GM21717 (cell line): ENCODE results near the gene TMEM200A.
"Not testable (repeated sequence)": the region's sequence is repeated elsewhere in the genome, so short reads cannot be mapped to it uniquely, and the experiment has no call there.

Experiments
- ATAC-seq: cut with Tn5 transposase; IDR thresholded peaks from one replicate; pipeline ENCODE4 v1.9.1; 2021; ENCODE audit warnings: mild to moderate bottlenecking, moderate library complexity; ENCODE audit not compliant: unreplicated experiment

Gene TMEM200A

DNA sequence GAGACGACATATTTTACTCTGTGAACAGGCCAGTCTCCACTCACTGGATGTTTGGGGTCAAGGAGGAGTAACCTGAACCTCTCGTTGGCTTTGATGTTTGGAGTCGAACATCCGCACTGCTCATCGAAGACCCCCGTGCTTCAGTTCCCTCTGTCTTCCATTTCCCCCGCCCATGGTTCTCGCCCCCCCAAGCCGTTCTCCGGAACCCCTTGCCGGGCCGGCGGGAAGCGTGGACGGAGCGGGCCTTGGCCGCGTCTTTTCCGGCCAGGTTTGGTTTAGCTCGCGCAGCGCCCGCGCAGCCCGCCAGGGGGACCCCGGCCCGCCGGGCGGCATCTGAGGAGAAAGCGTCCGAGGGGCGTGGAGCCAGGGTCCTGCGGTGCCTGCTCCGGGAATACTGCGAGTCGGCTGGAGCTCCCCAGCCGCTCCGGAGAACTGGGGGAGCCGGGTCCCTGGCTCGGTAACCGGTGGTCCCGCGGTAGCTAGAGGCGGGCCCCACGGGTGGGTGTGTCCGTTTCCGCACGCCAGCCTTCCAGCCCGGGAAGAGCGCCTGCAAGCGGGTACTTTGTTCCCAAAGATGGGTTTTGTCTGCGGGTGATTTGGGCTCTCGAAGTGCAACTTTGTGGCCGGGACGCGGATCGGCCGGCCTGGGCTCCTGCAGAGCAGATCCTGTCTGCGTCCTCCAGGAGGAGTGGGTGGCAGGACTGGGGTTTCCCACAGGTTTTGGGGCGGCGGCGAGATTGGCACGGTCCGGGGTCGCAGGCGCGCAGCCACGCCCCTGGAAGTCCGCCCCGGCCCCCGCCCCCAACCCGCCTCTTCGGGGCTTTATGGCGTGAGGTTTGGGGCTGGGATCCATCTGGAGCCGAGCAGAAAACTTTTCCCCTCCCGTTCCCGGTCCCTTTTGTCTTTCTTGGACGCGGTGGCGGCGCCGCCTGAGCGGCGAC is at the start of gene TMEM200A:
TMEM200A (plus strand) TSS at position 852 of the 941 bp plus-strand sequence. CDS start 74,406 bp downstream, outside the sequence.
- ATAC-seq: no peak

DNA sequence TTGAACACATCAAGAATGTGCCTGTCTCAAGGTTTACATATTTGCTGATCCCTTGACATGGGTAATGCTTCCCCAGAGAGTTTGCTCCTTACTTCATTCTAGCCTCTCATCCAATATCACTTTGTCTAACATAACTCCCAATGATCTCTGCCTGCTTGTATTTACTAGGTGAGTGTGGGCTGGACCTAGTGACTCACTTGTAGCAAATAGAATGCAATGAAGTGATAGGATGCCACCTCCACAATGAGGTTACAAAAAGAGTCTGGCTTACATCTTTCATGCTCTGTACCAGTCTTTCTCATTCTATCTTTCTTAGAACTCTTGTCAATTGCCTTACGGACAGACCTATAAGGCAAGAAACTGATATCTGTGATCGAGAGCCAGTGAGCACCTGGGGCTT is 44.9 kb upstream of the TMEM200A start:
- no peak for ATAC-seq

GRCh38 chr6:130322673-130323268 is 43.0 kb upstream of the TMEM200A start:
- no peak for ATAC-seq

DNA sequence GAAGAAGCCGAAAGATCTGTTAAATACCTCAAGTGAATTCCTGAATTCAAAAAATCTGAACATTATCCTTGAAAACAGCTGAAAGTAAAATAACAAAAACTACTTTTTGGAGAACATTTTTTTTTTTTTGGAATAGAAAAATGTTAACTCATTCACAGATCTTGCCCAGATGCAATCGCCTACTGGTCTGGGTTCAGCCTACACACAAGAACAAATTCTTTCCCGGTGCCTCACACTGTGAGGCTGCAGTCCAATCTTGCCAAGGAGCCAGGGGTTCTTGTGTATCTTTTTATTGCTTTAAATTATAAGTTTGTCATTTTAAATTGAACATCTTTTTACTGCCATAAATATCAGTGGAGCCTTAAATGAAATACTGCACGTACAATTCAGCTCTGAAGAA is 41.2 kb upstream of the TMEM200A start:
- no peak for ATAC-seq

GRCh38 chr6:130326496-130326895 is 39.3 kb upstream of the TMEM200A start:
- no peak for ATAC-seq

- ATAC-seq: no peak
These were observed 28.3 kb upstream of the TMEM200A start for GRCh38 chr6:130337534-130337933.

DNA sequence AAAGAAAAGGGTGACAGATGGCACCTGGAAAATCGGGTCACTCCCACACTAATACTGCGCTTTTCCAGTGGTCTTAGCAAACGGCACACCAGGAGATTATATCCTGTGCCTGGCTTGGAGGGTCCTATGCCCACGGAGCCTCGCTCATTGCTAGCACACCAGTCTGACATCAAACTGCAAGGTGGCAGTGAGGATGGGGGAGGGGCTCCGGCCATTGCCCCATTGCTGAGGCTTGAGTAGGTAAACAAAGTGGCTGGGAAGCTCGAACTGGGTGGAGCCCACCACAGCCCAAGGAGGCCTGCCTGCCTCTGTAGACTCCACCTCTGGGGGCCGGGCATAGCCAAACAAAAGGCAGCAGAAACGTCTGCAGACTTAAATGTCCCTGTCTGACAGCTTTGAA is 19.5 kb upstream of the TMEM200A start:
- not testable (repeated sequence) for ATAC-seq

GRCh38 chr6:130354322-130354721 is 11.5 kb upstream of the TMEM200A start:
- no peak for ATAC-seq

DNA sequence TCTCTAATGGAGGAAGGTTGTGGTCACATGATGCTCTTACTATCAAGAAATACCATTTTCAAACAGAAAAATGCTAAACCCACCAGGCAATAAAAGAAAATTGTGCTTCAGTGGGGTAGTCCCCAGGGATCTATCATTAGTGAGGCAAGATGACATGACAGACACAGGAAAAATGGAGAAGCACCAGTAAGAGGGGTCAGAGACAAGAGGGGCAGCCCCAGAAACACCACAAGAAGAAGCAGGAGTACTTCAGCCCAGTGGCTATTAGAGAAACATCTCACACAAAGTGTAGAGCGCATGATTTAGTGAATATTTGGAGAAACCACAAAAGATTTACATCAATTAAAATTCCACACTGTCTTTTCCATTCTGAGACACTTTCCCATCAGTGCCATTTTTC is 10.2 kb upstream of the TMEM200A start:
- ATAC-seq: no peak

DNA sequence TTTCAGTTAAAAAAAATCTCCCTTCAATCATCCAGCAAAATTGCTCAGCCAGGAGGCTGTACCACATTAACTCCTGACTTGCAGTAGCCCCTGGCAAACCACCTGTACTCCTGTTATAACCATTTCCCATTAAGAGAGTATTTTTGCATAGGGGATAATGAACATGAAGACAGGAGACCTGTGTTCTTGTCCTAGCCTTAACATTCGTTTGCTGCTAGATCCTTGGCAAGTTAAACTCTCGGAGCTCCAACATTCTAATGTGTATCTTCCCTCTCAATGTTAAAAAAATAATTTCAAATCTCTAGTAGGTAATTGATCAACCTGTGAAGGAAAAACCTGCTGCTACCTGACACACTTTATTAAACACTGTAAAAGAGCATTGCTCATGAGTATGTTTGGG is 8.4 kb upstream of the TMEM200A start:
- no peak for ATAC-seq

GRCh38 chr6:130359736-130360135 is 6.1 kb upstream of the TMEM200A start:
- ATAC-seq: no peak

GRCh38 chr6:130362128-130362527 is 3.7 kb upstream of the TMEM200A start:
- ATAC-seq: no peak

DNA sequence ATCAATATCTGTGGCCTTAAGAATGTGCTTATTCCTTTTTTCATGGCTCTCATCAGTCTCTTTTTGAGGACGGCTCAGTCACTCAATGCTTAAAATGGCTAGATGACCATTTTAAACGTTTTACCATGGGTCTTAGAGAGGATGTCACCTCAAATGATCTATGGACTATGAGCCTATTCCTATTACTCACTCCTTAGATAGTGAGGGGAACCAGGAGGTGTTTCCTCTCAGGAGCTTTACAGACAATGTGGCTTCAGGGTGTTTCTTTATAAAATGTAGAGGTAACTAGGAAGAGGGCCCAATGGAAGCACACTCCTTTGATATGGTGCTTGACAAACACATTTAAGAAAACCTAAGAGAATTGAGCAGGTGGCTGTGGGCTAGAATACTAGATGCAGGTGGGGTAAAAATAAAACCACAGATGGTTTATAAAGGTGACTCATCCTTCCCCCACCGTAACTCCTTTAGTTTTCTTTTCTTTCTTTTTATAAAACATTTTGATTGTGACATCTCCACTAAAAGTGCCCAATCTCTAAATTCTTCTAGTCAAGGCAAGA is 1.5 kb upstream of the TMEM200A start:
- no peak for ATAC-seq

- no peak for ATAC-seq
These were observed 539 bp downstream of the TMEM200A start for GRCh38 chr6:130366107-130367005.

GRCh38 chr6:130367767-130368166 is 1.9 kb downstream of the TMEM200A start:
- no peak for ATAC-seq

- no peak for ATAC-seq
These were observed 2.8 kb downstream of the TMEM200A start for GRCh38 chr6:130368576-130368975.

GRCh38 chr6:130369831-130370230 is 4.0 kb downstream of the TMEM200A start:
- ATAC-seq: no peak

DNA sequence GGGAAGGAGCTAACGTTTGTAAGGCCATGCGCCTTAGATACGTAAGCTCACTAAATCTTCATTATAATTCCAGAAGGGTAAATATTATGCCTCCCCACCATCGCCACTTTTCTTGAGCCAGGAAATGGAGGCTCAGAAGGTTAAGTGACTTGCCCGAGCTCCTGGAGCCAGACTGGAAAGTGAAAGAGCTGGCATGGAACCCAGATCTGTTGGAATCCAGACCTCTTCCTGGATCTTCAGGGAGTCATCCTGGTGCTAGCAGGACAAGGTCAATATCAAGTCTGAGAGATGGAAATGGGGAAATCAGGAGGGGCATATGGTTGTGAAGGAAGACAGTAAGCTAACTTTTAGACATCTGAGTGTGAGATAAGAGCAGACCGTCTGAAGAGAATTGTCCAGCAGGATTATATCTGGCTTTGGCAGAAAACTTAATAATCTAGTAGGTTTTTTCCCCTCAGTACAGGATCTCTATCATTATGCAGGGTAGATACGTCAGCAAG is 6.2 kb downstream of the TMEM200A start:
- ATAC-seq: no peak

GRCh38 chr6:130372786-130373185 is 7.0 kb downstream of the TMEM200A start:
- no peak for ATAC-seq

- no peak for ATAC-seq
These were observed 8.2 kb downstream of the TMEM200A start for GRCh38 chr6:130373992-130374391.

DNA sequence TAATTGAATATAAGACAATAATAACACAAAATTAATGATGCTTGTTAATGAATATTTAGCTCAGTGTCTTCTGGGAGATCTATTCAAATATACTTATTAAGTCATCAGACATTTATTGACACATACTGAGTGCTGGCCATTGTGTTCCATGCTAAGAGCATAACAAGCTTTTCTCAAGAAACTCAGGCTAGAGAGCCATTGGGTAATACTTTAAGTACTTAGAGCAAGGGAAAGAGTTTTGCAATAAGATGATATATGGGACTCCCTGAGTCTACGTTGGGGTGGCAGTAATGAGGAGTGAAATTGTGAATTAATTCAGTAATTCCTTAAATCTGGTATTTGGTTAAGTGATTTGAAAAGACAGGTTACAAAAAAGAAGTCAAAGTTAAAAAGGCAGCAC is 11.1 kb downstream of the TMEM200A start:
- no peak for ATAC-seq
